Middle frontal gyrus (tissue), 1 donor: ENCODE results near the gene DTX2.
"Not testable (repeated sequence)": the region's sequence is repeated elsewhere in the genome, so short reads cannot be mapped to it uniquely, and the experiment has no call there.

Experiments
- DNase-seq: peaks from one replicate; pipeline ENCODE4 v3.0.0-alpha.2; 2015; ENCODE audit warnings: low spot score; ENCODE audit errors: extremely low spot score

Gene DTX2

GRCh38 chr7:76442664-76443446 lies 18.7 kb upstream of the DTX2 start:
- not testable (repeated sequence) for DNase-seq

- not testable (repeated sequence) for DNase-seq
These were observed 17.7 kb upstream of the DTX2 start for GRCh38 chr7:76443846-76444245.

- DNase-seq, result not testable (repeated sequence)
These were observed 15.9 kb upstream of the DTX2 start for GRCh38 chr7:76445577-76446008.

- DNase-seq, result not testable (repeated sequence)
These were observed 4.5 kb upstream of the DTX2 start for GRCh38 chr7:76457017-76457416.

- not testable (repeated sequence) for DNase-seq
These were observed 3.0 kb upstream of the DTX2 start for GRCh38 chr7:76458504-76458903.

- DNase-seq, result not testable (repeated sequence)
These were observed 742 bp upstream of the DTX2 start for GRCh38 chr7:76460767-76461166.

GRCh38 chr7:76462271-76462882 lies 868 bp downstream of the DTX2 start:
- DNase-seq, result not testable (repeated sequence)

- not testable (repeated sequence) for DNase-seq
These were observed 3.5 kb downstream of the DTX2 start for GRCh38 chr7:76464959-76465358.

- DNase-seq, result not testable (repeated sequence)
These were observed 4.4 kb downstream of the DTX2 start for GRCh38 chr7:76465950-76466349.

- DNase-seq, result not testable (repeated sequence)
These were observed 6.4 kb downstream of the DTX2 start for GRCh38 chr7:76467743-76468404.

GRCh38 chr7:76471556-76472221 lies 10.2 kb downstream of the DTX2 start:
- not testable (repeated sequence) for DNase-seq

GRCh38 chr7:76473097-76473496 lies 11.6 kb downstream of the DTX2 start:
- not testable (repeated sequence) for DNase-seq

GRCh38 chr7:76476280-76476679 lies 14.8 kb downstream of the DTX2 start:
- not testable (repeated sequence) for DNase-seq

GRCh38 chr7:76476742-76477474 lies 15.4 kb downstream of the DTX2 start:
- DNase-seq, result not testable (repeated sequence)

- DNase-seq, result not testable (repeated sequence)
These were observed 18.1 kb downstream of the DTX2 start for GRCh38 chr7:76479628-76480027.

- DNase-seq, result not testable (repeated sequence)
These were observed 19.1 kb downstream of the DTX2 start for GRCh38 chr7:76480403-76481253.

GRCh38 chr7:76482660-76483059 lies 21.2 kb downstream of the DTX2 start:
- DNase-seq, result not testable (repeated sequence)

- DNase-seq, result not testable (repeated sequence)
These were observed 21.6 kb downstream of the DTX2 start for GRCh38 chr7:76483081-76483480.

- DNase-seq, result not testable (repeated sequence)
These were observed 22.9 kb downstream of the DTX2 start for GRCh38 chr7:76484456-76484855.
